Astrocyte (in vitro differentiated cells and primary cell): ENCODE data around the gene MPC2. TPM values are rescaled to one million over a fixed set of nuclear protein-coding genes. Genes with fewer than 3 reads are reported as not detected.

Experiments used
- DNase-seq: peaks from one replicate; pipeline ENCODE4 v3.0.0-alpha.2; 2010; ENCODE audit warnings: low read depth
- FAIRE-seq: peaks from 2 replicates; lab custom pipeline; 2011; peaks lifted over from hg19 to GRCh38; lab: Jason Lieb, UNC
- H2AFZ ChIP-seq: 2 replicates; pipeline ENCODE4 v1.6.0; 2012; ENCODE audit warnings: low read depth, low read length, inconsistent platforms
- H3K27ac ChIP-seq: 2 replicates; pipeline ENCODE4 v1.5.1; 2011; ENCODE audit warnings: low read depth, low read length, inconsistent platforms
- H3K27me3 ChIP-seq: 2 replicates; pipeline ENCODE4 v1.6.0; 2011; ENCODE audit warnings: low read length, inconsistent platforms; ENCODE audit not compliant: insufficient read depth
- H3K36me3 ChIP-seq: 2 replicates; pipeline ENCODE4 v1.5.1; 2011; ENCODE audit warnings: low read length, inconsistent platforms; ENCODE audit not compliant: insufficient read depth
- H3K4me1 ChIP-seq: 2 replicates; pipeline ENCODE4 v1.5.1; 2011; ENCODE audit warnings: low read length, inconsistent platforms; ENCODE audit not compliant: insufficient read depth
- H3K4me2 ChIP-seq: 2 replicates; pipeline ENCODE4 v1.6.0; 2012; ENCODE audit warnings: low read length, inconsistent platforms
- H3K4me3 ChIP-seq: 2 replicates; pipeline ENCODE4 v1.5.1; 2011; ENCODE audit warnings: low read depth, mild to moderate bottlenecking, low read length, inconsistent platforms; ENCODE audit not compliant: insufficient read depth
- H3K79me2 ChIP-seq: 2 replicates; pipeline ENCODE4 v1.6.0; 2012; ENCODE audit warnings: mild to moderate bottlenecking, low read length, inconsistent platforms; ENCODE audit not compliant: insufficient read depth
- H3K9ac ChIP-seq: 2 replicates; pipeline ENCODE4 v1.6.0; 2012; ENCODE audit warnings: mild to moderate bottlenecking, low read length, inconsistent platforms
- H3K9me3 ChIP-seq: 2 replicates; pipeline ENCODE4 v1.5.1; 2012; ENCODE audit warnings: low read depth, mild to moderate bottlenecking, low read length, inconsistent platforms; ENCODE audit not compliant: insufficient read depth
- H4K20me1 ChIP-seq: 2 replicates; pipeline ENCODE4 v1.6.0; 2012; ENCODE audit warnings: low read length, inconsistent platforms; ENCODE audit not compliant: insufficient read depth
- H3K27ac Mint-ChIP-seq: one replicate; pipeline ENCODE4 v1.8.0; 2021; ENCODE audit warnings: mild to moderate bottlenecking, mixed read lengths; ENCODE audit not compliant: unreplicated experiment
- H3K27me3 Mint-ChIP-seq: one replicate; pipeline ENCODE4 v1.8.0; 2021; ENCODE audit warnings: low read depth, mixed read lengths; ENCODE audit not compliant: unreplicated experiment
- H3K36me3 Mint-ChIP-seq: one replicate; pipeline ENCODE4 v1.8.0; 2021; ENCODE audit warnings: low read depth, mixed read lengths; ENCODE audit not compliant: unreplicated experiment
- H3K4me1 Mint-ChIP-seq: one replicate; pipeline ENCODE4 v1.8.0; 2021; ENCODE audit warnings: low read depth, mixed read lengths; ENCODE audit not compliant: unreplicated experiment
- H3K4me3 Mint-ChIP-seq: one replicate; pipeline ENCODE4 v1.8.0; 2021; ENCODE audit warnings: mild to moderate bottlenecking, moderate library complexity, mixed read lengths; ENCODE audit not compliant: unreplicated experiment
- H3K9me3 Mint-ChIP-seq: one replicate; pipeline ENCODE4 v1.8.0; 2021; ENCODE audit warnings: mild to moderate bottlenecking, mixed read lengths; ENCODE audit not compliant: unreplicated experiment
- CTCF ChIP-seq: IDR thresholded peaks from 2 replicates; pipeline ENCODE4 v1.5.1; 2011; ENCODE audit warnings: low read depth, mild to moderate bottlenecking, inconsistent platforms, low read length, moderate library complexity; ENCODE audit not compliant: insufficient read depth
- EZH2 ChIP-seq: IDR thresholded peaks from 2 replicates; pipeline ENCODE4 v1.6.1; 2012; ENCODE audit warnings: mild to moderate bottlenecking, low read length, inconsistent platforms; ENCODE audit not compliant: insufficient read depth
- total RNA-seq: library from RNA; stranded (reverse); gene quantifications from 2 replicates; pipeline ENCODE4 v1.2.1, GENCODE V29; 2021

MPC2 gene
- total RNA-seq, 1 donor from 2014 or later, result 62.3 TPM

DNA sequence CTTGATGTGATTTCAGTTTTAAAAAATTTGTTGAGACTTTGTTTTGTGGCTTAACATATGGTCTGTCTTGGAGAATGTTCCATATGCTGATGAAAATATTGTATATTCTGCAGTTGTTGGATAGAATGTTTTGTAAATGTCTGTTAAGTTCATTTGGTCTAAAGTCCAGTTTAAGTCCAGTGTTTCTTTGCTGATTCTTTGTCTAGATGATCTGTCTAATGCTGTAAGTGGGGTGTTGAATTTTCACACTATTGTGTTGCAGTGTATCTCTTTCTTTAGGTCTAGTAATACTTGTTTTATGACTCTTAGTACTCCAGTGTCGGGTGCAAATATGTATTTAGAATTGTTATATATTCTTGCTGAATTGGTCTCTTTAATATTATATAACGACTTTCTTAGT, 10.9 kb upstream of the MPC2 start:
- H3K27me3 Mint-ChIP-seq, result no peaks in the 10 kb centered on the region
- H3K4me2 ChIP-seq, result no peak overlapping the region
- no peak overlapping the region for H3K27ac Mint-ChIP-seq
- H3K9me3 ChIP-seq, result no peaks in the 10 kb centered on the region
- H3K9ac ChIP-seq, result no peak overlapping the region
- no peaks in the 10 kb centered on the region for H3K9me3 Mint-ChIP-seq
- peaks cover 1% of the 10 kb centered on the region for H3K36me3 Mint-ChIP-seq
- no peak overlapping the region for H2AFZ ChIP-seq
- peaks cover 4% of the 10 kb centered on the region for H3K36me3 ChIP-seq
- no peak for DNase-seq
- TF ChIP-seq CTCF, result no peak
- TF ChIP-seq EZH2, result no peak
- H3K4me1 ChIP-seq, result no peaks in the 10 kb centered on the region
- H3K4me1 Mint-ChIP-seq, result peaks cover 20% of the 10 kb centered on the region
- H4K20me1 ChIP-seq, result peaks cover 82% of the 10 kb centered on the region
- no peak for FAIRE-seq
- H3K27ac ChIP-seq, result no peak overlapping the region
- H3K27me3 ChIP-seq, result no peaks in the 10 kb centered on the region
- no peak overlapping the region for H3K4me3 ChIP-seq
- H3K4me3 Mint-ChIP-seq, result no peak overlapping the region
- peaks cover 81% of the 10 kb centered on the region for H3K79me2 ChIP-seq

GRCh38 chr1:167943541-167943940, 6.7 kb upstream of the MPC2 start:
- Histone ChIP-seq H3K27ac (no peak overlapping the region), H3K4me1 (peaks cover 3% of the 10 kb centered on the region), H3K4me3 (no peak overlapping the region), H3K27me3 (no peaks in the 10 kb centered on the region), H3K9ac (no peak overlapping the region), H3K79me2 (peaks cover 95% of the 10 kb centered on the region), H3K36me3 (no peaks in the 10 kb centered on the region), H4K20me1 (peaks cover 74% of the 10 kb centered on the region), H3K9me3 (no peaks in the 10 kb centered on the region), H3K4me2 (no peak overlapping the region), H2AFZ (no peak overlapping the region)
- no peak for DNase-seq
- Mint-ChIP-seq H3K27ac (no peak overlapping the region), H3K4me1 (peaks cover 16% of the 10 kb centered on the region), H3K4me3 (no peak overlapping the region), H3K27me3 (no peaks in the 10 kb centered on the region), H3K36me3 (no peaks in the 10 kb centered on the region), H3K9me3 (no peaks in the 10 kb centered on the region)
- FAIRE-seq, result no peak
- TF ChIP-seq EZH2 (no peak), CTCF (no peak)

GRCh38 chr1:167940264-167940663, 3.4 kb upstream of the MPC2 start:
- Histone ChIP-seq H2AFZ (no peak overlapping the region), H3K36me3 (no peaks in the 10 kb centered on the region), H3K4me3 (no peak overlapping the region), H3K9ac (no peak overlapping the region), H3K27me3 (no peaks in the 10 kb centered on the region), H4K20me1 (peaks cover 50% of the 10 kb centered on the region), H3K4me1 (peaks cover 8% of the 10 kb centered on the region), H3K4me2 (no peak overlapping the region), H3K9me3 (no peaks in the 10 kb centered on the region), H3K79me2 (peaks cover 88% of the 10 kb centered on the region), H3K27ac (no peak overlapping the region)
- Mint-ChIP-seq H3K27ac (no peak overlapping the region), H3K9me3 (no peaks in the 10 kb centered on the region), H3K36me3 (no peaks in the 10 kb centered on the region), H3K4me3 (no peak overlapping the region), H3K4me1 (no peaks in the 10 kb centered on the region), H3K27me3 (no peaks in the 10 kb centered on the region)
- DNase-seq, result no peak
- TF ChIP-seq EZH2, result no peak
- no peak for TF ChIP-seq CTCF
- FAIRE-seq, result no peak
